Superior temporal gyrus (tissue), 1 donor: ENCODE measurements around the gene FOSB.
"Not testable (repeated sequence)": the region's sequence is repeated elsewhere in the genome, so short reads cannot be mapped to it uniquely, and the experiment has no call there.

Source experiments
- DNase-seq: peaks from one replicate; pipeline ENCODE4 v3.0.0-alpha.2; 2016; ENCODE audit errors: extremely low spot score

Gene FOSB

DNA sequence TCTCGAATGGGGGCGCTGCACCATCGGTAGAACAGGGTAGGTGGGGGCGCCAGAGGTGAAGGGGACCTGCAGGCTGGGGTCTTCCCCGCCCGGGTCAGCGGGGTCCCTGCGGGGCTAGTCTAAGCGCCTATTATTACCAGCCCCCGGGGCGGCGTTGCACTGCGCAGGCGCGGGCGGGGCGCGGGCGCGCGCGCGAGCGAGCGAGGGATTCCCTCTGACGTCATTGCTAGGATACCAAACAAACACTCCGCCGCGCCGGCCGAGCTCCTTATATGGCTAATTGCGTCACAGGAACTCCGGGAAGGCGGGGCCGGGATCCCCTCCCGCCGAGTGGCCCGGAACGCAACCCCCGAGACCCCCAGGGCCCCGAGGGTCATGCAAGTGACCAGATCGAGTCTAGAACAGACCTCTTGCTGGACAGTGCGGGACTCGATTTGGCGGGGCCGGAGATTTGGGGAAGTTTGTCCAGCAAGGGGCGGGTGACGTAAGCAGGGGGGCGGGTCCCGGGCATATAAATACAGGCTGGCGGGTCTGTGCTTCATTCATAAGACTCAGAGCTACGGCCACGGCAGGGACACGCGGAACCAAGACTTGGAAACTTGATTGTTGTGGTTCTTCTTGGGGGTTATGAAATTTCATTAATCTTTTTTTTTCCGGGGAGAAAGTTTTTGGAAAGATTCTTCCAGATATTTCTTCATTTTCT, at the start of gene FOSB:
TSS of gene FOSB (plus strand) at position 541 of the 703 bp plus-strand sequence. CDS start 591 bp downstream, outside the sequence.
- peak; percentile 96 for DNase-seq

DNA sequence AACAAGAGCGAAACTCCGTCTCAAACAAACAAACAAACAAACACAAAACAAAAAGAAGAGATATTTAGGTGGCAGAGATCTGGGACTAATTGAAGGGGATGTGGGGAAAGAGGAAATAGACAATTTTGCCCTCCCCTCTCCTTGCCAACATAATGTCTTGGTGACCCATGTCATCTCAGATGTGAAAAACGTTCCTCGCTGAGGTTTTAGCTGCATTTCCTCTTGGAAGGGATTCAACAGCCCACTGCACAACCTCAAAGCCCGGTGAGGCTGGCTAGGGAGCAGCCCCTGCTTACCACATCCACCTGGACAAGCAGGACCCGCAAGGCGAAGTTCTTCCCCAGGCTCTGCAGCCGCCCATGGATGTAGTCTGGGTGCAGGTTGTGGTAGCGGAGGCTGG, 49.0 kb upstream of the FOSB start:
- no peak for DNase-seq

- DNase-seq = no peak
Measured at GRCh38 chr19:45419396-45419795, 48.4 kb upstream of the FOSB start.

DNA sequence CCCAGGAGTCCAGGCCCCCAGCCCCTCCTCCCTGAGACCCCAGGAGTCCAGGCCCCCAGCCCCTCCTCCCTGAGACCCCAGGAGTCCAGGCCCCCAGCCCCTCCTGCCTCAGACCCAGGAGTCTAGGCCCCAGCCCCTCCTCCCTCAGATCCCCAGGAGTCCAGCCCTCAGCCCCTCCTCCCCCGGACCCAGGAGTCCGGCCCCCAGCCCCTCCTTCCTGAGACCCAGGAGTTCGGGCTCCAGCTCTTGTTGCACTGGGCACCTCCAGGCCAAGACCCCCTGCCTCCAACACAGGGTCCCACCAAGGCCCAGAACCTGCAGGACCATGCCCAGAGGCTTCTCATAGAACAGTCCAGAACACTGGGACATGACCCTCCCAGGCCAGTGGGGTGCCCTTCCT, 47.9 kb upstream of the FOSB start:
- DNase-seq = no peak

DNA sequence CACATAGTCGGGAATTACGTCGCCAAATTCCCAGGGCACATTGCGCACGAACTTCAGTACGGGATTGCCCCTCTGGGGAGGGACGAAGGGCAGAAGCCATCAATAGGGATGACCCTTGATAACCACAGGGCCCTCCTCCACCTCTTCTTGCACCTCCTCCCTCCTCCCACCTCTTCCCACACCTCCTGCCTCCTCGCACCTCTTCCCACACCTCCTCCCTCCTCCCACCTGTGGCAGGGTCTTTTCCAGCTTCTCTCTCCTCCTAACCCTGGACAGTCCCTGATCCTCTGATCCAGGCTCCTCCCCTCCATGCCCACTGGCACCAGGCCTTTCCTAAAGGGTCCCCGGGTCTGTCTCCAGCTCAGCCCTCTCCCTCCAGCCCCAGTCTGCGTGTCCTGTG, 47.4 kb upstream of the FOSB start:
- no peak for DNase-seq

GRCh38 chr19:45420871-45421270, 46.9 kb upstream of the FOSB start:
- DNase-seq = no peak

- DNase-seq = no peak
Measured at GRCh38 chr19:45421947-45422498, 45.8 kb upstream of the FOSB start.

GRCh38 chr19:45423033-45423588, 44.7 kb upstream of the FOSB start:
- no peak for DNase-seq

DNA sequence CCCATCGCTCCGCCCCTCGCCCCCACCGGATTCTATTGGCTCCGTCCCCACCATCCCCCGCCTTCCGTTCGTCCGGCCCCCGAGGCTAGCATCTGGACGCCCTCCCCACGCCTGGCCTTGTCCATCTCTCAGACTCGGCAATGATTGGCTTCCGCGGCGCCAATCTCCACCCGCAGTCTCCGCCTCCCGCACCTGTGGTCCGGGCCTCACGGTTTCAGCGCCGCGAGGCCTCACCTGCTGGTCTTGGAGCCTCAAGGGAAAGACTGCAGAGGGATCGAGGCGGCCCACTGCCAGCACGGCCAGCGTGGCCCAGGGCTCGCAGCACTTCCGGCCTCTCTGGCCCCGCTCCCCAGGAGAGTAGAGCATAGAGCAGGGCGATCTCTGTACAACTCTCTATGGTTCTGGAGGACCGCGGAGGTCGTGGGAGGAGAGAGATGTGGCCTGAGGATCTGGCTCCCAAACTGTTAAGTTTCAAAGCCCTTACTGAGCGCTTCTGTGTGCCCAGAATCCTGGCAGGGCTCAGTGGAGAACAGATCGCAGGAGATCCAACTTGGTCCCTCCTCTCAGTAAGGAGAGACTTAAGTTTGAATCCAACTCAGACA, 44.1 kb upstream of the FOSB start, which contains the start of gene ERCC1:
TSS of gene ERCC1 (minus strand) at position 329 of the 602 bp plus-strand sequence. CDS start 543 bp downstream, outside the sequence.
- DNase-seq = peak; percentile 85

DNA sequence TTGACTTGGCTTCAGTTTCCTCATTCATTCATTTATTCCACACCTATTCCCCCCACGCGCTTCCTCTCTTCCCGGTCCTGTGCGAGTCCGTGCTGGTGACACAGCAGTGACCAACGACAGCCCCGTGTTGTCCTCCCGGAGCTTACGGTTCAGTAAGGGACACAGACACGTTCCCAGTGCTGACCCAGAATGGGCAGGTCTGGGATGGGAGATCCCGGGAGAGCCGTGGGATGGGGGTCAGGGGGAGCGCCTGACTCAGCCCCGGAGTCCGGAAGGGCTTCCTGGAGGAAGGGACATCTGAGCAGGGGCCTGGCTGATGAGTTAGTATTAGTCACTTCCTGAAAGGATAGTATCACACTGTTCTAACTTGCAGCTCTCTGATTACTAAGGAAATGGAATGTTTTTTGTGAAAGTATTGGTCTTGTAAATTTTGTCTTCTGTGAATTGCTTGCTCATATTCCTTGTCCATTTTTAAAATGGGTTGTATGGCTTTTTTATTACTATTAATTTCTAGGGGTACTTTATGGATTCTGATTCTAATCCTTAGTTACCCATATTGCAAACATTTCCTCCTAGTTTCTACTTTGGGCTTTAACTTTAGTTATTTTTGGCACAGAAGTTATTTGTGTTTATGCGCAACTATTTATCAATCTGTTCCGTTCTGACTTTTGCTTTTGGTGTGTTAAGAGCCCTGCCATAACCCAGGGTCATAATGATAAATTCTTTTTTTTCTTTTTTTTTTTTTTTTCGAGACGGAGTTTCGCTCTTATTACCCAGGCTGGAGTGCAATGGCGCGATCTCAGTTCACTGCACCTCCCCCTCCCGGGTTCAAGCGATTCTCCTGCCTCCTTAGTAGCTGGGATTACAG, 43.4 kb upstream of the FOSB start:
- no peak for DNase-seq

- no peak for DNase-seq
Measured at GRCh38 chr19:45428384-45429231, 39.2 kb upstream of the FOSB start.

- DNase-seq = not testable (repeated sequence)
Measured at GRCh38 chr19:45429896-45430295, 37.9 kb upstream of the FOSB start.

DNA sequence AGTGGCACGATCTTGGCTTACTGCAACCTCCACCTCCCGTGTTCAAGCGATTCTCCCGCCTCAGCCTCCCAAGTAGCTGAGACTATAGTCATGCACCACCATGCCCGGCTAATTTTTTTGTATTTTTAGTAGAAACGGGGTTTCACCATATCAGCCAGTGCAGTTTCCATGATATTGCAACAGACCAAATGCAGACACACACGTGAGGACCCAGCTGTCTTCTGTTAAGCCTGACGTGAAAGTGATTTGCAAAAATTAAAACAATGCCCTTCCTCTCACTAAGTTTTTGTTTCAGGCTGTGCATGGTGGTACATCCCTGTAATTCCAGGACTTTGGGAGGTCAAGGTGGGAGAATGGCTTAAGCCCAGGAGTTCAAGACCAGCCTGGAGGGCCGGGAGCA, 36.8 kb upstream of the FOSB start:
- DNase-seq = not testable (repeated sequence)

- DNase-seq = not testable (repeated sequence)
Measured at GRCh38 chr19:45432543-45432942, 35.3 kb upstream of the FOSB start.

GRCh38 chr19:45437328-45437727, 30.5 kb upstream of the FOSB start:
- DNase-seq = no peak

- no peak for DNase-seq
Measured at GRCh38 chr19:45439190-45439568, 28.6 kb upstream of the FOSB start.

DNA sequence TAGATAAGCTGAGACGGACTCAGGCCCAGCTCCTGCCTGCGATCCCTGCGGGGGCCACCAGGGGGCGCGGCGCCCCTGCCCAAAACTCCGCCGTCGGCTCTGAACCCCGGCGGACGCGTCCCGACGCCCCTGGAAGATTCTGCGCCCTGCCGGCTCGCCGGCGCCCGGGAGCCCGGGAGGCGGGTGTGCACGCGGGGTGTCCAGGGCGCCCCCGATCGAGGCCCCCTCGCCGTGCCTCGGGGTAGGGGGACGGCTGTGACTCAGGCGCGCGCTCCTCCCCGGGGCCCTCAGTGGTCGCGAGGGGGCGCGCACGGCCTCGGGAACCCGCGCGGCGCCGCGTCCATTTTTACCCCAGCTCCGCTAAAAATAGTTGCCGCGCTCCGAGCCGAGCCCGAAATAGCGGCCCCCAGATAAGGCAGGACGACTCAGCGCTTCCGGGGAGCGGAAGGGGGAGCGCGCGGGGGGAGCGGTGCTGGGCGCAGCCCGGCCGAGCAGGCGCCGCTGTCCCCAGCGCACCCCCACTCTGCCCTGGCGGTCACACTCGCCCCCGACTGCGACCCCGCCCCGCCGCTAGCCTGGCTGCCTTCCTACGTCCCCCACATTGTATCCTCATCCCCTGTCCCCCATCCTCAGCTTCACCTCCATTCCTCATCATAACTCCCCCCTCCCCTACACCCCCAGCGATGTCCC, 28.1 kb upstream of the FOSB start:
- DNase-seq = peak; percentile 81

GRCh38 chr19:45440259-45440638, 27.5 kb upstream of the FOSB start:
- DNase-seq = no peak

GRCh38 chr19:45440873-45441654, 26.7 kb upstream of the FOSB start:
- DNase-seq = no peak

GRCh38 chr19:45442408-45442777, 25.4 kb upstream of the FOSB start:
- no peak for DNase-seq
